DND-41 (cell line): ENCODE measurements around the gene MFAP1.
"Not testable (repeated sequence)": the region's sequence is repeated elsewhere in the genome, so short reads cannot be mapped to it uniquely, and the experiment has no call there.

Experiments
- EZH2 ChIP-seq: IDR thresholded peaks from 3 replicates; pipeline ENCODE4 v1.6.1; 2012; ENCODE audit warnings: borderline replicate concordance, low read depth, mild to moderate bottlenecking, moderate library complexity, low read length, inconsistent platforms; ENCODE audit not compliant: severe bottlenecking
- TF ChIP-seq, protein P1 (sequence below): IDR thresholded peaks from 2 replicates; pipeline ENCODE4 v1.5.1; 2012; ENCODE audit warnings: borderline replicate concordance, low read length, moderate library complexity, mild to moderate bottlenecking; ENCODE audit not compliant: poor library complexity, severe bottlenecking; ENCODE audit errors: extremely low read depth

DNA sequence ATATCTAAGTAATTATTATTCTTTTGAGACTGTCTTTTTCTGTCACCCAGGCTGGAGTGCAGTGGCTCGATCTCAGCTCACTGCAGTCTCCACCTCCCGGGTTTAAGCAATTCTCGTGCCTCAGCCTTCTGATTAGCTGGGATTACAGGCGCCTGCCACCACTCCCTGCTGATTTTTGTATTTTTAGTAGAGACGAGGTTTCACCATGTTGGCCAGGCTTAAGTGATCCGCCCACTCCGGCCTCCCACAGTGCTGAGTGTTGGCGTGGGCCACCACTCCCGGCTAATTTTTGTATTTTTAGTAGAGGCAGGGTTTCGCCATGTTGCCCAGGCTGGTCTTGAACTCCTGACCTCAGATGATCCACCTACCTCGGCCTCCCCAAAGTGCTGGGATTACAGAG, 815 bp upstream of the MFAP1 start:
- TF ChIP-seq, protein P1, sequence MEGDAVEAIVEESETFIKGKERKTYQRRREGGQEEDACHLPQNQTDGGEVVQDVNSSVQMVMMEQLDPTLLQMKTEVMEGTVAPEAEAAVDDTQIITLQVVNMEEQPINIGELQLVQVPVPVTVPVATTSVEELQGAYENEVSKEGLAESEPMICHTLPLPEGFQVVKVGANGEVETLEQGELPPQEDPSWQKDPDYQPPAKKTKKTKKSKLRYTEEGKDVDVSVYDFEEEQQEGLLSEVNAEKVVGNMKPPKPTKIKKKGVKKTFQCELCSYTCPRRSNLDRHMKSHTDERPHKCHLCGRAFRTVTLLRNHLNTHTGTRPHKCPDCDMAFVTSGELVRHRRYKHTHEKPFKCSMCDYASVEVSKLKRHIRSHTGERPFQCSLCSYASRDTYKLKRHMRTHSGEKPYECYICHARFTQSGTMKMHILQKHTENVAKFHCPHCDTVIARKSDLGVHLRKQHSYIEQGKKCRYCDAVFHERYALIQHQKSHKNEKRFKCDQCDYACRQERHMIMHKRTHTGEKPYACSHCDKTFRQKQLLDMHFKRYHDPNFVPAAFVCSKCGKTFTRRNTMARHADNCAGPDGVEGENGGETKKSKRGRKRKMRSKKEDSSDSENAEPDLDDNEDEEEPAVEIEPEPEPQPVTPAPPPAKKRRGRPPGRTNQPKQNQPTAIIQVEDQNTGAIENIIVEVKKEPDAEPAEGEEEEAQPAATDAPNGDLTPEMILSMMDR: not testable (repeated sequence)
- not testable (repeated sequence) for TF ChIP-seq EZH2
